WTC11 (cell line): Measurements from ENCODE around the gene PSMD6. TPM values are rescaled to one million over a fixed set of nuclear protein-coding genes. Genes with fewer than 3 reads are reported as not detected.

ENCODE experiments used
- ATAC-seq: fragments of 200-7000 bp; cut with Tn5 transposase; 2 replicates; pipeline ENCODE4 v1.10.0; 2021; ENCODE audit warnings: mild to moderate bottlenecking, moderate library complexity
- CTCF ChIA-PET: fragments of 300-600 bp; sonication (Branson Sonifier 250); formaldehyde crosslinking; loops from one replicate; lab custom pipeline; 2021; ENCODE audit warnings: antibody characterized with exemption; lab: Charles Lee
- POLR2A ChIA-PET: fragments of 350-600 bp; sonication (Branson Sonifier 250); formaldehyde crosslinking; loops from one replicate; lab custom pipeline; 2021; ENCODE audit warnings: antibody characterized with exemption; lab: Charles Lee
- DNase-seq: peaks from one replicate; pipeline ENCODE4 v3.0.0; 2021; ENCODE audit warnings: low spot score
- H3K27ac Mint-ChIP-seq: 2 replicates; pipeline ENCODE4 v1.8.0; 2021; ENCODE audit warnings: mixed read lengths
- H3K27me3 Mint-ChIP-seq: 2 replicates; pipeline ENCODE4 v1.8.0; 2021; ENCODE audit warnings: low read depth, mild to moderate bottlenecking, moderate library complexity, mixed read lengths
- H3K36me3 Mint-ChIP-seq: 2 replicates; pipeline ENCODE4 v1.8.0; 2021; ENCODE audit warnings: mixed read lengths
- H3K4me1 Mint-ChIP-seq: 2 replicates; pipeline ENCODE4 v1.8.0; 2022; ENCODE audit warnings: mixed read lengths
- H3K4me3 Mint-ChIP-seq: 2 replicates; pipeline ENCODE4 v1.8.0; 2021; ENCODE audit warnings: mild to moderate bottlenecking, moderate library complexity, mixed read lengths
- H3K9me3 Mint-ChIP-seq: 2 replicates; pipeline ENCODE4 v1.8.0; 2021; ENCODE audit warnings: mixed read lengths
- ATF1 ChIP-seq: sonication (generic); formaldehyde crosslinking; IDR thresholded peaks from 2 replicates; pipeline ENCODE4 v1.8.1; 2023; ENCODE audit warnings: mild to moderate bottlenecking, moderate library complexity, missing genetic modification reagents
- CREM ChIP-seq: sonication (generic); formaldehyde crosslinking; IDR thresholded peaks from 2 replicates; pipeline ENCODE4 v1.8.1; 2022; ENCODE audit warnings: mild to moderate bottlenecking, missing genetic modification reagents, moderate library complexity
- ETV6 ChIP-seq: sonication (generic); formaldehyde crosslinking; IDR thresholded peaks from 2 replicates; pipeline ENCODE4 v1.8.1; 2022; ENCODE audit warnings: mild to moderate bottlenecking, missing genetic modification reagents
- JUN ChIP-seq: sonication (generic); formaldehyde crosslinking; IDR thresholded peaks from 2 replicates; pipeline ENCODE4 v1.8.0; 2023; ENCODE audit warnings: mild to moderate bottlenecking, missing genetic modification reagents
- MXD4 ChIP-seq: fragments of 250-450 bp; sonication (Bioruptor Pico); IDR thresholded peaks from 2 replicates; pipeline ENCODE4 v1.8.0; 2021; ENCODE audit warnings: mild to moderate bottlenecking, moderate library complexity, borderline replicate concordance
- NFATC4 ChIP-seq: fragments of 250-450 bp; sonication (Bioruptor Pico); IDR thresholded peaks from 2 replicates; pipeline ENCODE4 v1.9.0; 2021; ENCODE audit warnings: mild to moderate bottlenecking
- NFE2L1 ChIP-seq: sonication (generic); formaldehyde crosslinking; IDR thresholded peaks from 2 replicates; pipeline ENCODE4 v1.8.1; 2023; ENCODE audit warnings: missing genetic modification reagents
- RELA ChIP-seq: sonication (generic); formaldehyde crosslinking; IDR thresholded peaks from 2 replicates; pipeline ENCODE4 v1.8.1; 2022; ENCODE audit warnings: missing genetic modification reagents, mild to moderate bottlenecking, borderline replicate concordance
- SMAD3 ChIP-seq: sonication (generic); formaldehyde crosslinking; IDR thresholded peaks from 2 replicates; pipeline ENCODE4 v1.8.0; 2022; ENCODE audit warnings: missing genetic modification reagents, mild to moderate bottlenecking, borderline replicate concordance
- SMAD4 ChIP-seq: sonication (generic); formaldehyde crosslinking; IDR thresholded peaks from 2 replicates; pipeline ENCODE4 v1.8.0; 2022; ENCODE audit warnings: mild to moderate bottlenecking, missing genetic modification reagents
- SP1 ChIP-seq: sonication (generic); formaldehyde crosslinking; conservative IDR thresholded peaks from 2 replicates; pipeline ENCODE4 v1.8.1; 2022; ENCODE audit warnings: missing genetic modification reagents
- USF2 ChIP-seq: sonication (generic); formaldehyde crosslinking; IDR thresholded peaks from 2 replicates; pipeline ENCODE4 v1.8.1; 2023; ENCODE audit warnings: mild to moderate bottlenecking, missing genetic modification reagents, moderate library complexity
- ZNF138 ChIP-seq: sonication (generic); formaldehyde crosslinking; conservative IDR thresholded peaks from 2 replicates; pipeline ENCODE4 v1.8.1; 2022; ENCODE audit warnings: mild to moderate bottlenecking, moderate library complexity, missing genetic modification reagents
- ZNF232 ChIP-seq: sonication (generic); formaldehyde crosslinking; IDR thresholded peaks from 2 replicates; pipeline ENCODE4 v1.8.0; 2022; ENCODE audit warnings: mild to moderate bottlenecking, missing genetic modification reagents
- ZNF281 ChIP-seq: sonication (generic); formaldehyde crosslinking; IDR thresholded peaks from 2 replicates; pipeline ENCODE4 v1.8.0; 2023; ENCODE audit warnings: mild to moderate bottlenecking, missing genetic modification reagents
- ZNF425 ChIP-seq: fragments of 250-450 bp; sonication (Bioruptor Pico); conservative IDR thresholded peaks from 2 replicates; pipeline ENCODE4 v1.9.0; 2021; ENCODE audit warnings: mild to moderate bottlenecking
- total RNA-seq: library from RNA; stranded (reverse); gene quantifications from 3 replicates; pipeline ENCODE4 v1.2.3, GENCODE V29; 2021
- TF ChIP-seq, protein P1 (sequence below): sonication (generic); formaldehyde crosslinking; IDR thresholded peaks from 2 replicates; pipeline ENCODE4 v1.8.0; 2023; ENCODE audit warnings: missing genetic modification reagents
- TF ChIP-seq, protein P2 (sequence below): sonication (generic); formaldehyde crosslinking; IDR thresholded peaks from 2 replicates; pipeline ENCODE4 v1.8.0; 2022; ENCODE audit warnings: missing genetic modification reagents
- TF ChIP-seq, protein P3 (sequence below): sonication (generic); formaldehyde crosslinking; IDR thresholded peaks from 2 replicates; pipeline ENCODE4 v1.8.1; 2022; ENCODE audit warnings: low read depth, mild to moderate bottlenecking, moderate library complexity, missing genetic modification reagents, borderline replicate concordance

The PSMD6 gene
- total RNA-seq, 1 experiment from 2014 or later = 105 TPM

- no peak for TF ChIP-seq USF2
- TF ChIP-seq, protein P1, sequence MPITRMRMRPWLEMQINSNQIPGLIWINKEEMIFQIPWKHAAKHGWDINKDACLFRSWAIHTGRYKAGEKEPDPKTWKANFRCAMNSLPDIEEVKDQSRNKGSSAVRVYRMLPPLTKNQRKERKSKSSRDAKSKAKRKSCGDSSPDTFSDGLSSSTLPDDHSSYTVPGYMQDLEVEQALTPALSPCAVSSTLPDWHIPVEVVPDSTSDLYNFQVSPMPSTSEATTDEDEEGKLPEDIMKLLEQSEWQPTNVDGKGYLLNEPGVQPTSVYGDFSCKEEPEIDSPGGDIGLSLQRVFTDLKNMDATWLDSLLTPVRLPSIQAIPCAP (CRISPR knock-in tag) = no peak
Observed at GRCh38 chr3:64056606-64057180, 33.4 kb upstream of the PSMD6 start (continued).

GRCh38 chr3:64055076-64055475 lies 31.8 kb upstream of the PSMD6 start:
- Mint-ChIP-seq H3K27me3 (no peaks in the 10 kb centered on the region), H3K4me3 (no peak overlapping the region), H3K36me3 (no peaks in the 10 kb centered on the region), H3K27ac (no peak overlapping the region), H3K4me1 (peaks cover 4% of the 10 kb centered on the region; the same call in 1 of the 2 replicates), H3K9me3 (no peaks in the 10 kb centered on the region)
- POLR2A ChIA-PET = no interaction called here
- TF ChIP-seq SMAD4 (CRISPR knock-in tag) = no peak
- TF ChIP-seq, protein P2, sequence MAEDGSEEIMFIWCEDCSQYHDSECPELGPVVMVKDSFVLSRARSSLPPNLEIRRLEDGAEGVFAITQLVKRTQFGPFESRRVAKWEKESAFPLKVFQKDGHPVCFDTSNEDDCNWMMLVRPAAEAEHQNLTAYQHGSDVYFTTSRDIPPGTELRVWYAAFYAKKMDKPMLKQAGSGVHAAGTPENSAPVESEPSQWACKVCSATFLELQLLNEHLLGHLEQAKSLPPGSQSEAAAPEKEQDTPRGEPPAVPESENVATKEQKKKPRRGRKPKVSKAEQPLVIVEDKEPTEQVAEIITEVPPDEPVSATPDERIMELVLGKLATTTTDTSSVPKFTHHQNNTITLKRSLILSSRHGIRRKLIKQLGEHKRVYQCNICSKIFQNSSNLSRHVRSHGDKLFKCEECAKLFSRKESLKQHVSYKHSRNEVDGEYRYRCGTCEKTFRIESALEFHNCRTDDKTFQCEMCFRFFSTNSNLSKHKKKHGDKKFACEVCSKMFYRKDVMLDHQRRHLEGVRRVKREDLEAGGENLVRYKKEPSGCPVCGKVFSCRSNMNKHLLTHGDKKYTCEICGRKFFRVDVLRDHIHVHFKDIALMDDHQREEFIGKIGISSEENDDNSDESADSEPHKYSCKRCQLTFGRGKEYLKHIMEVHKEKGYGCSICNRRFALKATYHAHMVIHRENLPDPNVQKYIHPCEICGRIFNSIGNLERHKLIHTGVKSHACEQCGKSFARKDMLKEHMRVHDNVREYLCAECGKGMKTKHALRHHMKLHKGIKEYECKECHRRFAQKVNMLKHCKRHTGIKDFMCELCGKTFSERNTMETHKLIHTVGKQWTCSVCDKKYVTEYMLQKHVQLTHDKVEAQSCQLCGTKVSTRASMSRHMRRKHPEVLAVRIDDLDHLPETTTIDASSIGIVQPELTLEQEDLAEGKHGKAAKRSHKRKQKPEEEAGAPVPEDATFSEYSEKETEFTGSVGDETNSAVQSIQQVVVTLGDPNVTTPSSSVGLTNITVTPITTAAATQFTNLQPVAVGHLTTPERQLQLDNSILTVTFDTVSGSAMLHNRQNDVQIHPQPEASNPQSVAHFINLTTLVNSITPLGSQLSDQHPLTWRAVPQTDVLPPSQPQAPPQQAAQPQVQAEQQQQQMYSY = no peak
- no peak for TF ChIP-seq ZNF281
- no peak for TF ChIP-seq NFE2L1
- no peak for TF ChIP-seq ETV6 (CRISPR knock-in tag)
- no peak for TF ChIP-seq RELA
- TF ChIP-seq SP1 = no peak
- TF ChIP-seq CREM (CRISPR knock-in tag) = no peak
- no peak for TF ChIP-seq ZNF232
- DNase-seq (no peak), ATAC-seq (no peak)
- CTCF ChIA-PET = no interaction called here

GRCh38 chr3:64054488-64054887 lies 31.2 kb upstream of the PSMD6 start:
- H3K9me3 Mint-ChIP-seq = no peaks in the 10 kb centered on the region
- ATAC-seq (no peak), DNase-seq (no peak)
- H3K4me3 Mint-ChIP-seq = no peak overlapping the region
- ChIA-PET CTCF (interaction anchor here (1.1 kb wide), 1 partner anchor 32 kb away, joined by 3 read pairs; the partner anchor contains the start of gene PSMD6), POLR2A (no interaction called here)
- H3K4me1 Mint-ChIP-seq = peaks cover 9% of the 10 kb centered on the region
- H3K27ac Mint-ChIP-seq = no peak overlapping the region
- no peaks in the 10 kb centered on the region for H3K27me3 Mint-ChIP-seq
- H3K36me3 Mint-ChIP-seq = no peaks in the 10 kb centered on the region
- TF ChIP-seq MXD4 (CRISPR knock-in tag) = no peak
- no peak for TF ChIP-seq ATF1 (CRISPR knock-in tag)
- TF ChIP-seq, protein P3, sequence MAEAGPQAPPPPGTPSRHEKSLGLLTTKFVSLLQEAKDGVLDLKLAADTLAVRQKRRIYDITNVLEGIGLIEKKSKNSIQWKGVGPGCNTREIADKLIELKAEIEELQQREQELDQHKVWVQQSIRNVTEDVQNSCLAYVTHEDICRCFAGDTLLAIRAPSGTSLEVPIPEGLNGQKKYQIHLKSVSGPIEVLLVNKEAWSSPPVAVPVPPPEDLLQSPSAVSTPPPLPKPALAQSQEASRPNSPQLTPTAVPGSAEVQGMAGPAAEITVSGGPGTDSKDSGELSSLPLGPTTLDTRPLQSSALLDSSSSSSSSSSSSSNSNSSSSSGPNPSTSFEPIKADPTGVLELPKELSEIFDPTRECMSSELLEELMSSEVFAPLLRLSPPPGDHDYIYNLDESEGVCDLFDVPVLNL = no peak
- TF ChIP-seq JUN = no peak
- no peak for TF ChIP-seq ZNF138 (CRISPR knock-in tag)
- TF ChIP-seq ZNF425 = no peak
- no peak for TF ChIP-seq SP1
- TF ChIP-seq NFATC4 = no peak
- no peak for TF ChIP-seq SMAD4 (CRISPR knock-in tag)
- TF ChIP-seq SMAD3 (CRISPR knock-in tag) = no peak
